HG02642 (cell line): ENCODE data around the gene RASA3.

ENCODE experiments used
- ATAC-seq: cut with Tn5 transposase; IDR thresholded peaks from one replicate; pipeline ENCODE4 v1.9.1; 2021; ENCODE audit warnings: mild to moderate bottlenecking; ENCODE audit not compliant: unreplicated experiment, poor library complexity

RASA3 gene

GRCh38 chr13:114013952-114014629 lies 118.3 kb downstream of the RASA3 start:
- ATAC-seq: no peak

DNA sequence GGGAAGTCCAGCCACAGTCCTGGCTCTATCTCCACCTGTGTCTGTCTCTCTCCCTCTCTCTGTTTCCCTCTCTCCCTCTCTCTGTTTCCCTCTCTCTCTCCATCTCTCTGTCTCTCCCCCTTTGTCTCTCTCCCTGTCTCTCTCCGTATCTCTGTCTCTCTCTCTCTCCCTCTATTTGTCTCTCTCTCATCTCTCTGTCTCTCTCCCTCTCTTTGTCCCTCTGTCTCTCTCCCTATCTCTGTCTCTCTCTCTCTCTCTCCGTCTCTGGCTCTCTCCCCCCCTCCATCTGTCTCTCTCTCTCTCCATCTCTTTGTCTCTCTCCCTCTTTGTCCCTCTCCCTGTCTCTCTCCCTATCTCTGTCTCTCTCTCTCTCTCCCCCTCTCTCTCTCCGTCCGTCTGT lies 119.1 kb downstream of the RASA3 start:
- ATAC-seq: no peak

- ATAC-seq: no peak
Observed at GRCh38 chr13:114012921-114013320, 119.5 kb downstream of the RASA3 start.

- no peak for ATAC-seq
Observed at GRCh38 chr13:114012141-114012540, 120.3 kb downstream of the RASA3 start.

DNA sequence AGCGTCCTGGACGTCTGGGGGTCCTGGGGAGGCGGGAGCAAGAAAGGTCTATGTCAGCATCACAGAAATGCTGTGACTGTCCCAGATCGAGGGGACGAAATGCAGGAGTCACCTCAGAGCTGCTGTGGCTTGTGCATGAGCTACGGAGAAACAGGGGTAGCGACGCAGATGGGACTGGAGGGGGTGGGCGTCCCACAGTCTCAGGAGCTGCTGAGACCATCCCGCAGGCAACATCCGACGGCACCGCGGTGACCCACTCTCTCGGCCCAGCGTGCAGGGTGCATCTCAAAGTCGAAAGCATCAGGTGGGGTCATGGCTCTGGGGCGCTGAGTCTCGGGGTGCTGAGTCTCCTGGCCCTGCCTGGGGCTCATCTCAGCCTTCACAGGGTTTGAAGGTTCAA lies 121.2 kb downstream of the RASA3 start:
- ATAC-seq: no peak

DNA sequence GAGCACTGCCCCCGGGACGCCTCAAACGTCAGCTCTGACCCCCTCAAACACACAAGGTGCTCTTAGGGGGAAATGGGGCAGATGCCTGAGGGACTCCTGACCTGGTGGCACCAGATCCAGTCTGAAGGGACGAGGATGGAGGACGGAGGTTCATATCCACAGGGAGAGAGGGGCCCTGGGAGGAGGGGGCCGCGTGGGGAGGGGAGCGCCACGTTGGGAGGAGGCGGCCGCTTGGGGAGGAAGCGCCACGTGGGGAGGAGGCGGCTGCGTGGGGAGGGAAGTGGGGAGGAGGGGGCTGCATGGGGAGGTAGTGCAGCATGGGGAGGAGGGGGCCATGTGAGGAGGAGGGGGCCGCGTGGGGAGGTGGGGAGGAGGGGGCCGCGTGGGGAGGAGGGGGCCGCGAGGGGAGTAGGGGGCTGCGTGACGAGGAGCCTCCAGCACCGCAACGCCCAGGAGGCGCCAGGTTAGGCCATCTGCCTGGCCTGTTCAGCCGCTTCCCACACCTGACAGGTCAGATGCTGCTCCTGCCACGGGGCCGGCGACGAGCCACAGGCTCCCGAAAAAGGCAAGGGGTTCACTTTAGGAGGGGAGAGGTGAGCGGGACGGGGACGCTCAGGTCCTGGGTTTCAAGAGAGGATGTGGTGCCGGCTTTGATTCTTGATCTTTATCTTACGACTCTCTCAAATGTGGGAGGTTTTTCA lies 121.9 kb downstream of the RASA3 start:
- no peak for ATAC-seq

DNA sequence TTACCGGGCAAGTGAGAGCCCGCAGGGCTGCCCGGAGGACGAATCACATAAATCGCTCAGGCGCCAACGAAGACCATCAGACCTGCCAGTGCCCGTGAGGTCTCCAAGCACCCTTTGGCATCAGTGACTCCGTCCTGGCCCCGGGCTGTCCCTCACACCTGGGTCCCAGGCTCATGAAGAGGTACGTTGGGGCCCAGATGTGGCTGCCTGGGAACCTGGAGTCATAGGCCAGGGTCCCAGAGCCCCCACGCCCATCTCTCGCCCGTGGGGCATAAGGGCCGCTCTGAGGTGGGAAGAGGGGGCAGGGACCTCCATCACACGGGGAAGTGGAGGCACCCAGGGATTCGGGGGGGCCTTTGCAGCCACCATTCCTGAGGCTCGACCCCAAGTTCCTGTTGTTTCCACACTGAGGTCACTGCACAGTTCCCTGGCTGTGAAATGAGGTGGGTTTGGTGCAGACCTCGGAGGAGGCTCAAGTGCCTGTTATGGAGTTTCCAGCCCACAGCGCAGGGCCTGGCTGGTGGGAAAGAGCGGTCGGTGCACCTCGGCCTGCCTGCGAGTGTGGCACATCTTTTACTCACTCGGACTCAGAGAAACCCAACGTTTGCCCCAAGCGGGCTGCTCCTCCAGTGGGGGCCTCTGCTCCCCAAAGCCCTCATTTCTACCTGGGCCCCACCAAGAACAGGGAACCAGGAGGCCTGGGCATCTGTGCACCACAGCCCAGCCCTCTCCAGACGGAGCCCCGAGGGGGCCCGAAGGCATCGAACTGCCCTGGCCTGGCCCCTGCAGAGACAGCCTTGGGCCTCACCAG lies 122.6 kb downstream of the RASA3 start:
- no peak for ATAC-seq

GRCh38 chr13:114008964-114009589 lies 123.3 kb downstream of the RASA3 start:
- ATAC-seq: no peak

DNA sequence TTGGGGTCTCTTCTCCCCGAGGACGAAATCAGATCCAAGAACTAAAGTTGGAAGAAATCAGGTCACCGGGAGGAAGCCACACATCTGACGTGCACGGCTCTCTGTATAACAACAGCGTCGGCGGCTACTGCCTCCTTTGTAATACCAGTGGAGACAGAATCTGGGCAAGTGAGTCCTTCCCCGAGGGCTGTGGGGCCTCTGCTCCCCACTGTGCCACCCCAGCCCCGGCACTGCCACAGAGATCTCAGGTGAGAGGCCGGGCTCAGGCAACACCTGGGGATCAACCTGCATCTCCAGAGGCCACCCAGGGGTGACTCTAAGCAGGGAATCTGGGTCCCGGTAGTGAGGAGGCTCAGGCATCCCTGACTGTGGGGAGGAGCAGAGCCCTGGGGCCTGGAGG lies 124.9 kb downstream of the RASA3 start:
- ATAC-seq: no peak

DNA sequence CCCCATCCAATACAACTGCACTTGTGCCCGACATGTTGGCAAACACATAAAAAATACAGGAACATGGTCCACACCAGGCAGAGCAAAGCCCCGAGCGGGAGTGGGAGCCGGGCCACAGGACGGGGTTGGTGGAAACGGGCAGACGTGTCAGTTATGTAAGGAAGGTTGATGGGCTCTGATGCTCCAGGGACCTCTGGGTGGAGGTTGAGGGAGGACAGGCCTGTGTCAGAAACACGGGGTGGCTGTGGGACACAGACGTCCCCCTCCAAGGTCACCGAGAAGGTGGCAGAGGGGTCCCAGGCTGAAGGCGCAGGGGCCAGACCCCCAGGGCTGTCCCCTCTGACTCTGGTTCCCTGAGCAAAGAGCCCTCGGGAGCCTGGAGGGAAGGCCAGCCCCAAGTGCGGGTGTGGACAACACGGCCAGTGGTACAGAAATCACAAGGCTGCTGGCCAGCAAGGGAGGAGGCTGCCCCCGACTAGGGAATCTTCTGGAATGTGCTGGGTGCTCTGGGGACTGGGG lies 127.2 kb downstream of the RASA3 start:
- no peak for ATAC-seq

- no peak for ATAC-seq
Observed at GRCh38 chr13:114004420-114005205, 127.8 kb downstream of the RASA3 start.

DNA sequence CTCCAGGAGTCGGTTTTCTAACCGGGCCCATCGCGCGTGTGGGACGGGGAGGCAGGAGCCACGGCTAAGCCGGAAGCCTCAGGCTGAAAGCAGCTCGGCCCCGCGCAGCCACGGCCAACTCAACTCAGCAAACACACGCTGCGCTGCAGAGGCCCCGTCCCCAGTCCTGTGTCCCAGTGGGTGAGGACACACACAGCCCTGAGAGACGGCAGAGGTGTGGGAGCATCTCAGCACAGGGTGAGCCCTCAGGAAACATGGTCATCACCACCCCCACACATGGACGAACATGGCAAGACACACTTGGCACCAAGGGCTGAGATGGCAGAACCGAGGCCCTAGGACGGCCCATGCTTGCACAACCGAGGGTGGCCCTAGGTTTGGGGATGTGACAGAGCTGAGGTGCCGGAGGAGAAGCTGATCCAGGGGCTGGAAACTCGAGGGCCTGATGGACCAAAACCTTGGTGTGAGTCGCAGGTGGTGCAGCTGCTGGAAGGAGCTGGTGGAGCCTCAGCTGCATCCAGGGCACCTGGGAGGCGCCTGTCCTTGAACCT lies 129.6 kb downstream of the RASA3 start:
- ATAC-seq: no peak

DNA sequence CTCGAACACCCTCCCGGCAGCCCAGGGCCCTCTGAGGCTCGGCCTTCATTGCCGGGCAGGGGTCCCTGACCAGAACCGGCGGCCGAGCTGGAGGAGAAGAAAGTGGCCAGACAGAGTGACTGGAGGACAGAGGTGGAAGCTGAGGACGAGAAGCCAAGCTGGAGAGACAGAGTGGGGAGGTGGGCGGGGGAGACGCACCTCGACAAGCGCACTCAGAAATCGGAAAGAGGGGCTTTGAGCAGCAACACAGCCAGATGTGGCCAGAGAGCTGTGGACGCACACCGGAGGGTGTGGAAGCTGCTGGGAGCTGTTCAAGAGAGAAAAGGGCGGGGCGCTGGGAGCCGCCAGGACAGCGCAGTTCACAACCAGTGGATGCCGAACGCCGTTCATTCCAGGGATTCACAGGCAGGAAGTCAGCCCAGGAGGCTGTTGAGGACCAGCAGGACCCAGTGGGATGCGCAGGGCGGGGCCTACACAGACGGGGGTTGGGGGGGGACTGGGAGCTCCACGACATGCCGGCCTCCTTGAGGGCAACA lies 130.3 kb downstream of the RASA3 start:
- no peak for ATAC-seq

DNA sequence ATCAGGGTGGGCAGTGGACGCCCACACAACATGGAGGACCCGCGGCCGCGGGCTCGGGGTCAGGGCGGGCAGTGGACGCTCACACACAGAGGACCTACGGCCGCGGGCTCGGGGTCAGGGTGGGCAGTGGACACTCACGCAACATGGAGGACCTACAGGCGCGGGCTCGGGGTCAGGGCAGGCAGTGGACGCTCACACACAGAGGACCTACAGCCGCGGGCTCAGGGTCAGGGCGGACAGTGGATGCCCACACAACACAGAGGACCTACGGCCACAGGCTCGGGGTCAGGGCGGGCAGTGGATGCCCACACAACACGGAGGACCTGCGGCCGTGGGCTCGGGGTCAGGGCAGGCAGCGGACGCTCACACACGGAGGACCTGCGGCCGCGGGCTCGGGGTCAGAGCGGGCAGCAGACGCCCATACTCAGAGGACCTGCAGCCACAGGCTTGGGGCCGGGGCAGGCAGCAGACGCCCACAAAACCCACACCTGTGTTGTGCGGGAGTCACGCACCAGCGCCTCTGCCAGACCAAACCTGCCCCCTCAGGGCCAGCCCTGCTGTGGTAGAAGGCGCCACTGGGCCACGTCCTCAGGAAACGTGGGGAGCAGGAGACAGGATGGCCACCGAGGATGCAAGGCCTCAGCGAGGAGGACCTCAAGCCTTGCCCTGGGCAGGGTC lies 131.0 kb downstream of the RASA3 start:
- no peak for ATAC-seq

- ATAC-seq: no peak
Observed at GRCh38 chr13:114000151-114001040, 132.0 kb downstream of the RASA3 start.

DNA sequence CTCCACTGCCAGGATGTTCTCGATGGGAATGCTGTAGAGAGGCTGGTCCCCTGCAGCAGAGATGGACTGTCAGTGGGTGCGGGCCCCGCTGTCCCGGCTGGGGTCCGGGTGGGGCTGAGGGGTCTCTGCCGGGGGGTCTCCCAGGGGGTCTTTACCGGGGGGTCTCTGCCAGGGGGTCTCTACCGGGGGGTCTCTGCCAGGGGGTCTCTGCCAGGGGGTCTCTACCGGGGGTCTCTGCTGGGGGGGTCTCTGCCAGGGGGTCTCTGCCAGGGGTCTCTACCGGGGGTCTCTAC lies 132.9 kb downstream of the RASA3 start:
- no peak for ATAC-seq

DNA sequence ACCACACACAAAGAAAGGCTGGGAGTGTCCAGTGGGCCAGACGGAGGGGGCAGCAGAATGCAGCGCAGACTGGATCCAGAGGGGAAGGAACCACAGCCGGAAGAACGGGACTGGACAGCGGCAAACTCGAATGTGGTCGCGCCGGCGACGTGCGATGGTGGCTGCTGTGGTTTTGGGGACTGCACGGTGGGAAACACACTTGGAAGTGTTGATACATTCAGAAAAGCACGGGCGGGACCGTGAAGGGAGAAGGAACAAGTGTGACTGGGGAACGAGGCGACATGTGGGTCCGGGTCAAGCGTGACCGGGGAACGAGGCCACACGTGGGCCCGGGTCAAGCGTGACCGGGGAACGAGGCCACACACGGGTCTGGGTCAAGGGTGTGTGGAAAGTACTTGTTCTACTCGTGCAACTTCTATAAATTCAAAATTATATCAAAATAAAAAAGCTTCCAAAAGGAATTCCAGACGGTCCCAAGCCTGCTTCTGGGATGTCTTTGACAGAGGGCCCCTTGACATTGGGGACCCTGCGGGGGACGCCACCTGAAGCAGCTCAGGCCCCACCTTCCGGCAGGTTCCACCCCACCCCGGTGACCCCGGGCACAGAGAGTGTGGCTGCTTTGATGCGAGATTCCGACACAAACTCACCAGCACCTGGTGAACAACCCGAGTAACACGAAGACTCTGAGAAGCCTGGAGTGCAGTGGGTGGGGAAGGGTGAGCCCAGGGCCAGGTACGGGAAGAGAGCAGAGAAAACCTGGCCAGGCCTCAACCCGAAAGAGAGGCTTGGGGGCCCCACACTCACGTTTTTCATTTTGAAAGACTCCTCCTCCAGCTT lies 133.4 kb downstream of the RASA3 start:
- ATAC-seq: no peak
